Progenitor cell of endocrine pancreas (in vitro differentiated cells): ENCODE data around the gene TBC1D32. TPM values are rescaled to one million over a fixed set of nuclear protein-coding genes. Genes with fewer than 3 reads are reported as not detected.
"Not testable (repeated sequence)": the region's sequence is repeated elsewhere in the genome, so short reads cannot be mapped to it uniquely, and the experiment has no call there.

Source experiments
- DNase-seq: peaks from one replicate; pipeline ENCODE4 v3.0.0; 2021; ENCODE audit warnings: low spot score; ENCODE audit not compliant: unreplicated experiment
- H3K27ac Mint-ChIP-seq: 2 replicates; pipeline ENCODE4 v1.8.0; 2021; ENCODE audit warnings: mild to moderate bottlenecking, moderate library complexity, mixed read lengths
- H3K27me3 Mint-ChIP-seq: 2 replicates; pipeline ENCODE4 v1.8.0; 2021; ENCODE audit warnings: mixed read lengths
- H3K36me3 Mint-ChIP-seq: 2 replicates; pipeline ENCODE4 v1.8.0; 2022; ENCODE audit warnings: mixed read lengths; ENCODE audit not compliant: insufficient read depth
- H3K4me1 Mint-ChIP-seq: 2 replicates; pipeline ENCODE4 v1.8.0; 2021; ENCODE audit warnings: low read depth, mixed read lengths
- H3K4me3 Mint-ChIP-seq: 2 replicates; pipeline ENCODE4 v1.8.0; 2021; ENCODE audit warnings: low read depth, mild to moderate bottlenecking, moderate library complexity, mixed read lengths
- H3K9me3 Mint-ChIP-seq: 2 replicates; pipeline ENCODE4 v1.8.0; 2021; ENCODE audit warnings: low read depth, mixed read lengths
- total RNA-seq: library from RNA; stranded (reverse); gene quantifications from 2 replicates; pipeline ENCODE4 v1.2.1, GENCODE V29; 2021
- TF ChIP-seq, protein P1 (sequence below): fragments of 200-600 bp; sonication (generic); IDR thresholded peaks from one replicate; pipeline ENCODE4 v1.5.0; 2021; ENCODE audit warnings: antibody characterized with exemption, mild to moderate bottlenecking; ENCODE audit not compliant: unreplicated experiment

Gene TBC1D32
- total RNA-seq, 1 donor from 2014 or later = 15.4 TPM

DNA sequence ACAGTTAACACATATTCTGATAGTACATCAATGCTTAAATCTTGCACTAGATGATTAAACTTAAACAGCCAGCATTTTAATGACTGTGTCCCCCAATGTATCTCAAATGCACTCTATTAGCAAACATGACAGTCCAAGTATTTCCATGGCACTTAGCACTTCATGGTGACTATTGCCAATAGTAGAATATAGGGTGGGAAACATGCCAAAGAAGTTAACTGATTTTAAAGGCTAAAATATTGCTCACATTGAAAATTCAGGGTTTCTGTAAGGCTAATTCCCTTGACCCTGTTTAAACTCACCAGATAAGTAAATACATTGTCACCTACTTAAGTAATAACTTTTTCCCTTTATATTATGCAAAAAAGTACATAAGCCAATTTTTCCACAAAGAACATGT, 266.9 kb downstream of the TBC1D32 start:
- Mint-ChIP-seq H3K4me1 (peaks cover 2% of the 10 kb centered on the region), H3K36me3 (peaks cover 15% of the 10 kb centered on the region), H3K4me3 (no peak overlapping the region), H3K9me3 (peaks cover 44% of the 10 kb centered on the region), H3K27me3 (no peaks in the 10 kb centered on the region), H3K27ac (no peak overlapping the region)
- no peak for DNase-seq
- TF ChIP-seq, protein P1, sequence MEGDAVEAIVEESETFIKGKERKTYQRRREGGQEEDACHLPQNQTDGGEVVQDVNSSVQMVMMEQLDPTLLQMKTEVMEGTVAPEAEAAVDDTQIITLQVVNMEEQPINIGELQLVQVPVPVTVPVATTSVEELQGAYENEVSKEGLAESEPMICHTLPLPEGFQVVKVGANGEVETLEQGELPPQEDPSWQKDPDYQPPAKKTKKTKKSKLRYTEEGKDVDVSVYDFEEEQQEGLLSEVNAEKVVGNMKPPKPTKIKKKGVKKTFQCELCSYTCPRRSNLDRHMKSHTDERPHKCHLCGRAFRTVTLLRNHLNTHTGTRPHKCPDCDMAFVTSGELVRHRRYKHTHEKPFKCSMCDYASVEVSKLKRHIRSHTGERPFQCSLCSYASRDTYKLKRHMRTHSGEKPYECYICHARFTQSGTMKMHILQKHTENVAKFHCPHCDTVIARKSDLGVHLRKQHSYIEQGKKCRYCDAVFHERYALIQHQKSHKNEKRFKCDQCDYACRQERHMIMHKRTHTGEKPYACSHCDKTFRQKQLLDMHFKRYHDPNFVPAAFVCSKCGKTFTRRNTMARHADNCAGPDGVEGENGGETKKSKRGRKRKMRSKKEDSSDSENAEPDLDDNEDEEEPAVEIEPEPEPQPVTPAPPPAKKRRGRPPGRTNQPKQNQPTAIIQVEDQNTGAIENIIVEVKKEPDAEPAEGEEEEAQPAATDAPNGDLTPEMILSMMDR = no peak

DNA sequence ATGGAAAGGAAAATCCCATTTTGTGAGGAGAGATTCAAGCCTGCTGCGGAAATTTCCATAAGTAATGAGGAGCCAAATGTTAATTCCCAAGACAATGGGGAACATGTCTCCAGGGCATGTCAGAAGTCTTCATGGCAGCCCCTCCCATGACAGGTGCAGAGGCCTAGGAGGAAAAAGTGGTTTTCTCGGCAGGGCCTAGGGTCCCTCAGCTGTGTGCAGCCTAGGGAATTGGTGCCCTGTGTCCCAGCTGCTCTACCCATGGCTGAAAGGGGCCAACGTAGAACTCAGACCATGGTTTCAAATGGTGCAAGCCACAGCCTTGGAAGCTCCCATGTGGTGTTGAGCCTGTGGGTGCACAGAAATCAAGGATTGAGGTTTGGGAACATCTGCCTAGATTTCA, 269.9 kb downstream of the TBC1D32 start:
- TF ChIP-seq, protein P1 = no peak
- no peaks in the 10 kb centered on the region for H3K27me3 Mint-ChIP-seq
- peaks cover 2% of the 10 kb centered on the region for H3K4me1 Mint-ChIP-seq
- H3K27ac Mint-ChIP-seq = no peak overlapping the region
- no peak for DNase-seq
- H3K36me3 Mint-ChIP-seq = peaks cover 7% of the 10 kb centered on the region
- H3K9me3 Mint-ChIP-seq = peaks cover 32% of the 10 kb centered on the region
- no peak overlapping the region for H3K4me3 Mint-ChIP-seq

DNA sequence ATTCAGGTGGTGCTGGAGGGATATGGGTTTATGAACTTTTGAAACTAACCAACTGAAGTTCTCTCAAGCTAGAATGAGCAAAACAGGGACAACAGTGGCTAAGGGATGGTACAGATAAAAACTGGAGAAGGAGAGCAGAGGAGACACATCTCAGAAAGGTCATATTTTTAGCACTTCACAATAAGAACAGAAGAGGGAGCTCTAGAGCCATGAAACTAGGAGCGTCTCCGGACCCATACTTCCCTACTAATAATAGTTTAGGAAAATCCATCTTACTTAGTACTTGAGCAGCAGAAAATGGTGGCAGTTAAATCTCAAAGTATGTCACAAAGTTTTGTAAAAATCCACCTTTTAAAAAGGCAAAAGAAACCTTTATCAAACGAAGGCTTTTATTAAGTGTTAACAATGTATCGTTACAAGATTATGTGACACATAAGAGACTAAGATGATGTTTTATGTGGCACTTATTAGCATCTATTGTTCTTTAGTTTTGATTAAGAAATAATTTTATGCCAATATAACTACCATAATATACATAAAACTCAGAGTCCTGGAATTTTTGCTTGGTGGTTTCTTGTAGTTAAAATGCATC, 278.6 kb downstream of the TBC1D32 start:
- Mint-ChIP-seq H3K27ac (no peak overlapping the region), H3K9me3 (no peaks in the 10 kb centered on the region), H3K4me1 (peaks cover 7% of the 10 kb centered on the region), H3K27me3 (no peaks in the 10 kb centered on the region), H3K36me3 (no peaks in the 10 kb centered on the region), H3K4me3 (no peak overlapping the region)
- no peak for DNase-seq
- TF ChIP-seq, protein P1 = peak; percentile 80

DNA sequence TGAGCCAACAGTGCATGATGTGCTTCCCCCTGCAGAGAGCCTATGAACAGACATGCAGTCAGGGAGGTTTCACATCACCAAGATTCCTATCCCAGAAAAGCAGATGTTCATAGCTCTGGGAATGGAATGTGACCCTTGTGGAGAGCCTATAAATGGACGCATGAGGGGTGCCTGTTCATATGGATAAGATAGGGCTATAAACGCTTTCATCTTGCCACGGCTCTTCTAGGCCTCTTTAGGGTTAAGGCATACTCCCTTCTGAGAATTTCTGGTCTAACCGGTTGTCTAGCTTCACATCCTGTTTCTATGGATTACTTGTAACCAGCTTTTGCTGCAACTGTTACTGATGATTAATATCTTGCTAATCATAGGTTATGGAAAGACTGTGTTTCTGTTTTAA, 285.7 kb downstream of the TBC1D32 start:
- peaks cover 19% of the 10 kb centered on the region for H3K9me3 Mint-ChIP-seq
- H3K36me3 Mint-ChIP-seq, DNase-seq, H3K27me3 Mint-ChIP-seq, H3K4me3 Mint-ChIP-seq, H3K4me1 Mint-ChIP-seq, H3K27ac Mint-ChIP-seq: not testable (repeated sequence)

DNA sequence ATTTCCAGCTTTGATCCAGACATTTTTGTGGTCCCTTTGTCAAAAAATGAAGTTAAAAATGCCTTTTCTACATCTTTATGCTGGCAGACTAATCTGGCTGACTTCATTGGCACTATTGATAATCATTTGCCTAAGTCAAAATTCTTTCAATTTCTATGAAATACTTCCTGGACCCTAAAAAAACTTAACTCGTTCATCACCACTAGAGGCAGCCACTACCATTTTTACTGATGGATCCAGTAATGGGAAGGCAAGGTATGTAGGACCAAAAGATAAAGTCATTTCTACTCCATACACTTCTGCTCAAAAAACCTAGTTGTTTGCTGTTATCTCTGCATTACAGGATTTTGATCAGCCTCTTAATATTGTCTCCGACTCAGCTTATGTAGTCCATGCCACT, 289.4 kb downstream of the TBC1D32 start:
- H3K9me3 Mint-ChIP-seq = peaks cover 16% of the 10 kb centered on the region
- H3K4me3 Mint-ChIP-seq, H3K36me3 Mint-ChIP-seq, H3K27me3 Mint-ChIP-seq, DNase-seq: not testable (repeated sequence)
- H3K27ac Mint-ChIP-seq = peak overlapping the region; percentile 76
- peaks cover 21% of the 10 kb centered on the region for H3K4me1 Mint-ChIP-seq

DNA sequence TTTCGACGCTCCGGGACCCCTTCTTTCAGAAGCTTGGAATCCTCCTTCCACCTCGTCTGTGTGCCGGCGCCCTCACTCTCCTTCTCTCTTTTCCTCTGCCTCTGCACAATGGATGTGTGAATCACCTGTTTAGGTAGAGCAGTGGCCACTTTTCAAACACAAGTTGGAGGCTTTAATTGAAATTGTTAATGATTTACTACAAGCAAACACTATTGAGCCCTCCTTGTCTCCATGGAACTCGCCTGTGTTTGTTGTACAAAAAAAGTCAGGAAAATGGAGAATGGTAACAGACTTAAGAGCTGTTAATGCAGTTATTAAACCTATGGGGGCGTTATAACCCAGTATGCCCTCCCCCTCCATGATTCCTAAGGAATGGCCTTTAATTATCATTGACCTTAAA, 290.6 kb downstream of the TBC1D32 start:
- Mint-ChIP-seq H3K4me1 (peaks cover 21% of the 10 kb centered on the region), H3K4me3 (peak overlapping the region; percentile 61), H3K9me3 (peaks cover 25% of the 10 kb centered on the region), H3K27ac (peak overlapping the region; percentile 97)
- not testable (repeated sequence) for DNase-seq, H3K36me3 Mint-ChIP-seq, H3K27me3 Mint-ChIP-seq

DNA sequence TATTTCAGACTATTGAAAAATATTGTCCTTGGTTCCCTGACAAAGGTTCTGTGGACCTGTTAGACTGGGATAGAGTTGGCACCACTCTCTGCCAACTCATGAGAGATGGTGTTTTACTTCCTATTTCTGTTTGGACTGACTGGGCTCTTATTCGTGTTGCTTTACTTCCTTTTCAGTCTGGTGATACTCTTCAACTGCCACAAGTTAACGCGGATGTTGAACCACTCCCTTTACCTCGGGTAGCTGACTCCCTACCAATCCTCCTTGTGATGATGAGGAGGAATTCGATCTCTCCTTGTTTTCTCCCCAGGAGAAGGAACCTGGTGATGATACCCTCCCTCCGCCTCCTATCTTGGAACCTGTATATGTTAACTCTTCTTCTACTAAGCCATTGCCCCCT, 291.1 kb downstream of the TBC1D32 start:
- Mint-ChIP-seq H3K4me3 (peak overlapping the region; percentile 61), H3K4me1 (peaks cover 21% of the 10 kb centered on the region), H3K27ac (peak overlapping the region; percentile 97)

More for the DNA sequence above, 291.1 kb downstream of the TBC1D32 start:
- not testable (repeated sequence) for H3K27me3 Mint-ChIP-seq, DNase-seq, H3K36me3 Mint-ChIP-seq
- H3K9me3 Mint-ChIP-seq = peaks cover 23% of the 10 kb centered on the region
